Epidermal melanocyte (primary cell): Measurements from ENCODE around the gene XAB2.

ENCODE experiments used
- DNase-seq: peaks from one replicate; pipeline ENCODE4 v3.0.0; 2011; ENCODE audit warnings: low spot score; ENCODE audit not compliant: insufficient read length

Gene XAB2

GRCh38 chr19:7629347-7630054, at the start of gene XAB2, which contains the start of gene PET100:
Gene XAB2, minus strand, starts transcription at chr19:7629545. Its CDS starts 18 bp downstream, at chr19:7629527.
Gene PET100, plus strand, starts transcription at chr19:7629793. Its CDS starts 41 bp downstream, at chr19:7629834.
- DNase-seq: peak; percentile 100

DNA sequence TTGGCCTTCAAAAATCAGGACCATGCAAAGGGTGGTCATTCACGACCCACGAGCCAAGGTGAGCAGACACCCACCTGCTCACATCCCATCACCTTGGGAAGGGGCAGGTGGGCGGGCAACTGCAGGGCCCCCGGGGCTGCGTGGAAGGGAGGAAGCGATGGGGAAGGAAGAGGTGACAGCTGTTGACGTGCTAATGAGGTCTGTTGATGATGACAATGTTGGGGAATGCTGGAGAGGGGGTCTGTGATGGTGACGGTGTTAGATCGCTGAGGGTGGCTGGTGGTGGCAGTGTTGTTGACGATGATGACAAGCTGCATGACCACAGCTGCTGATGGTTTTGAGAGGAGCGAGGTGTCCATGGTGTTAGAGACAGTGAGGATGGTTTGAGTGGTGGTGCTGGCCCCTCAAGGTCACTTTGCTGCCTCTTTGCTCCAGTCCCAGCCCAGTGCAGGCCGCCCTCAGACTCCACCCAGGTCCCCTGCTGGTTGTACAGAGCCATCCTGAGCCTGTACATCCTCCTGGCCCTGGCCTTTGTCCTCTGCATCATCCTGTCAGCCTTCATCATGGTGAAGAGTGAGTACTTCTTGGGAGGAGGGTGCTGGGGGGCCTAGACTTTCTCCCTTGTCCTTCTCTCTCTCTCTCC, 48.4 kb upstream of the XAB2 start:
- DNase-seq: no peak

DNA sequence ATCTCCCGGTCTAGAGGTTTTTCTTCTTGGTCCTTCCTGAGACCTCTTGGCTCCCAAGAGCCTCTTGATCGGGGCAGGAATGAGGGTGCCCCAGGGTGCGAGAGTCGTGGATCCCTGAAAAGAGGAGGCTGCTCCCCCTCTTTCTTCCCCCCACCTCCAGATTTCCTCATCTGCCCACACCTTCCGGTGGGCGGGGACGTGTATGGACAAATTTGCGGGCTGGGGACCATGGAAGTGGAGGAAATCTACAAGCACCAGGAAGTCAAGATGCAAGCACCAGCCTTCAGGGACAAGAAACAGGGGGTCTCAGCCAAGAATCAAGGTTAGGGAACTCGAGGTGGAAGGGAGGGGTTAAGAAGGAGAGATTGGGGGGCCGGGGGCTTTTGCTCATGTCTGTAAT, 47.5 kb upstream of the XAB2 start, which contains the start of gene MCEMP1:
Gene MCEMP1 (plus strand): TSS at position 237 of the 400 bp plus-strand sequence. CDS start 31 bp downstream, at position 268.
- no peak for DNase-seq

DNA sequence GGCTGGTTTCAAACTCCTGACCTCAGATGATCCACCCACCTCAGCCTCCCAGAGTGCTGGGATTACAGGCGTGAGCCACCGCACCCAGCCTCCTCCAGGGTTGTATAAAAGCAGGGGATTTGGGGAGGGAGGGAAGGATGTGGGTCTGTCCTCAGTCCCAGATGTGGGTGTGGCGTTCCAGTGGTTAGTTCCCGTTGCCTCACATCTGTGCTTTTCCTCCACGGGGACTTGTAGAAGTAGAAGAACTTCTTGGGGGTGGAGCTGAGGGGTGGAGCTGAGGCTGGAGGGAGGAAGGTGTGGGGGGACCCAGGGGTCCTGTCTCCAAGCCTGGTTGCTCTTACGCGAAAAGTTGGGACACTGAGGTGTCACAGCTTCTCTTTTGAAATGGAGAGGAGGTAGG, 47.0 kb upstream of the XAB2 start:
- no peak for DNase-seq

GRCh38 chr19:7674010-7675005, 45.0 kb upstream of the XAB2 start:
- peak; percentile 72 for DNase-seq

DNA sequence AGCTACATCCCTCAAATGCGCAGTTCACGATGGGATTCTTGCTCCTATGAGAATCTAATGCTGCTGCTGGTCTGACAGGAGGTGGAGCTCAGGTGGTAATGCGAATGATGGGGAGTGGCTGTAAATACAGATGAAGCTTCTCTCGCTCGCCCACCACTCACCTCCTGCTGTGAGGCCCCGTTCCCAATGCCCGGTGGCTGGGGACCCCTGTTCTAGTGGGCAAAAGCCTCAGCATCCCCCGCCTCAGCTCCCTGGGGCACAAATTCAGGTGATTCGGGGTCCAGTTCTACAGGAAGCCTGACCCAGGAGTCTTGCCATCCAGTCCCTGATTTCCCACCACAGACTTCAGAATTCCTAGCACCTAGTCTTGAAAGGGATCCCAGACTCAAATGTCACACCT, 43.2 kb upstream of the XAB2 start:
- no peak for DNase-seq

DNA sequence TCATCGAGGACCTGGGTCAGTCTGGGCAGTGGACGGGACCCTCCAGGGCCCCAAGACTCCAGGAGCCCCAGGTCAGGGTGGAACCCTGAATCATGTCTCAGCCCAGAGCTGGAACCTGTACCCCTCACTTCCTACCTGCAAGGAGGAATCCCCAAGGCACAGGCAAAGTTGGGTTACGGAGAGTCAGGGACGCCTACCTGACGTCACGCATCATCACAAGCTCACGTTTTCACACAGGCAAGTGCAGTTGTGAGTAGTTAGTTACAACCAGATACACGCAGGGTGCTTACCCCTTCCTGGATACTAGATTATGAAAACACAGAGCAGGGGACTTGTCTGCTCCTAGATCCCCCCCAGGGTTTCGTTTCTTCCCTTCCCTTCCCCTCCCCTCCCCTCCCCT, 41.4 kb upstream of the XAB2 start:
- DNase-seq: no peak

DNA sequence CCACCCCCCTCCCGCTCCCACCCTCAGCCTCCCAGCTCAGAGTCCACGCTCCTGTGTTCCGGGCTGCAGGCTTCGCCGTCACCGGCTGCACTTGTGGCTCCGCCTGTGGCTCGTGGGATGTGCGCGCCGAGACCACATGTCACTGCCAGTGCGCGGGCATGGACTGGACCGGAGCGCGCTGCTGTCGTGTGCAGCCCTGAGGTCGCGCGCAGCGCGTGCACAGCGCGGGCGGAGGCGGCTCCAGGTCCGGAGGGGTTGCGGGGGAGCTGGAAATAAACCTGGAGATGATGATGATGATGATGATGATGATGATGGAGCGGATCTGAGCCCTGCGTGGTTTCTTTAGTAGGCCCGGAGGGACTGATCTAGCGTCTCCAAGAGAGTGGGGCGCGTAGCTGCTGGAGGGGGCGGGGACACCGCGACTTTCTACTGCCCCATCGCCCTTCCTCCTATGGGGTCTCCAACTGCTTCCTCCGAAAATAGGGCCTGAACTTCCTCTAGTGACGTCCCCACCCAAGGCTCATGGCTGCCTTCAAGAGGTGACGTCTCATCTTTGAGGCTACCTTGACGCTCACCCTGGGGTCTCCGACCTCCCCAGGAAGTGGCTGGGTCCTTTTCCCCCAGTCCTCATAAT, 40.9 kb upstream of the XAB2 start:
- no peak for DNase-seq

GRCh38 chr19:7669641-7670040, 40.3 kb upstream of the XAB2 start:
- no peak for DNase-seq

DNA sequence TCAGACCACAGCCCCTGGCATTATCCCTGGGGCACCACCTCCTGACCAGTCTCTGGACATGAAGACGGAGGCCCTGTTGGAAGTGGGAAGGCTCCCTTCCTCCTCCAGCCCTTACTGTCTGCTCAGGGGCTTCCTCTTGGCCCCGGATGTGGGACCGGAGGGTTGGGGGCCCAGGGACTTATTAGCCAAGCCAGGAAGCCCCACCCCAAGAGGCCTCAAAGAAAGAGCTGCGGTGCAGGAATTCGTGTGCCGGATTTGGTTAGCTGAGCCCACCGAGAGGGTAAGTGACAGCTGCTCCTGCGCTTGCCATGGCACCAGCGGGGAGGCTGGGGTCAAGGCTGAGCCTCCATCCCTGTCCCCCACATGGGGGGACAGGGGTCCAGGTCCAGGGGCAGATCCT, 39.5 kb upstream of the XAB2 start, which contains the start of gene RETN:
Gene RETN (plus strand): TSS at position 208 of the 400 bp plus-strand sequence. CDS start 278 bp downstream, outside the sequence.
- DNase-seq: no peak

GRCh38 chr19:7665076-7665475, 35.7 kb upstream of the XAB2 start:
- no peak for DNase-seq

GRCh38 chr19:7663706-7664105, 34.4 kb upstream of the XAB2 start:
- no peak for DNase-seq

DNA sequence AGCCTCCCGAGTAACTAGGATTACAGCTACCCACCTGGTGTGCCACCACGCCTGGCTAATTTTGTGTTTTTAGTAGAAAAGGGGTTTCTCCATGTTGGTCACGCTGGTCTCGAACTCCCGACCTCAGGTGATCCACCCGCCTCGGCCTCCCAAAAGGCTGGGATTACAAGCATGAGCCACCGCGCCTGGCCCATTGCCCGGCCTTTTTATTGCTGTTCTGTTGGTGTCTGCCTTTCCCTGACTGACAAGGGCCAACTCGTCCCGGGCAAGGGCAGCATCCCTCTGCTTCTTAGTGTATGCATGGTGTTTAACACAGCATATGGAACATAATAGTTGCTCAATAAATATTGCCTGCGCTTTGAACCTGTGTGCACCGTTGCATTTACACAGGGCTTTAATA, 33.3 kb upstream of the XAB2 start:
- no peak for DNase-seq

GRCh38 chr19:7661744-7662538, 32.6 kb upstream of the XAB2 start:
- DNase-seq: no peak

DNA sequence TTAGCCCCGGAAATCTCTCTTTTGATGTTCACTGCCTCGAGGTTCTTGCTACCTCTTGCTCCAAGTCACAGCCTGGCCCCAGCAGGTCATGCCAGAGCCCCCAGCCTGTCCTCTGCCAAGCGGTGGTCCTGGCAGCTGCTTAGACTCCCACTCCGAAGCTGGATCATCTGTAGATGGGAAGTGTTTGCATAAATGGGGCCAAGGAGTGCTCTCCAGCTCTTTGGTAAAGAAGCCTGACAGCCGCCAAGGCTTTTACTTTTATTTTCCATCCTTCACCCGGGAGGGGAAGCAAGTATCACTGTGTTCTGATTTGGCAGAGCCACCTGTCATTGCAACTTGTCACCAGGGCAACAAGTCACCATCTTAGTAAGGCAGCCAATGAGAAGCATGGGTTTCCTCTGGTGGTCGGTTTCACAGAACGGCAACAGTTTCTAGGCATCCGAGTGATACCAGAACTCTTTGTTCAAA, 28.9 kb upstream of the XAB2 start:
- no peak for DNase-seq

- no peak for DNase-seq
Observed at GRCh38 chr19:7657131-7657751, 27.9 kb upstream of the XAB2 start.

DNA sequence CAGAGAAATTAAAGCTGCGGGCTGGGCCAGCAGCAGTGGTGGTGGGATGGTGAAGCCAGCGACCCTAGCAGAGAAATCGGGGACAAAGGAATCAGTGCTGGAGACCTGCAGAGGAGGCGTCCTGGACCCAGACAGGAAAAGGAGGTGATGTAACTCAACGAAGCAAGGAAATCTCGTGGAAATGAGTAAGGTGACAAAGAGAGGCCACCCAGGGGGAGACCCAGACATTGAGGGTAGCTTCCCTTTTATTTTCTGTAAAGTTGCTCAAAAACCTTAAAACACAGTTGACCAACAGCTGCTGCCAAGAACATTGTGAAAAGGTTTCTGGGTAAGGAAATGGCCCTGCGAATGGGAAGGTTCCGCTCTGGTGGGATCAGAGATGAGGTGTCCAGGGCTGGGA, 26.2 kb upstream of the XAB2 start:
- DNase-seq: no peak

- peak; percentile 67 for DNase-seq
Observed at GRCh38 chr19:7654401-7654800, 25.1 kb upstream of the XAB2 start.

DNA sequence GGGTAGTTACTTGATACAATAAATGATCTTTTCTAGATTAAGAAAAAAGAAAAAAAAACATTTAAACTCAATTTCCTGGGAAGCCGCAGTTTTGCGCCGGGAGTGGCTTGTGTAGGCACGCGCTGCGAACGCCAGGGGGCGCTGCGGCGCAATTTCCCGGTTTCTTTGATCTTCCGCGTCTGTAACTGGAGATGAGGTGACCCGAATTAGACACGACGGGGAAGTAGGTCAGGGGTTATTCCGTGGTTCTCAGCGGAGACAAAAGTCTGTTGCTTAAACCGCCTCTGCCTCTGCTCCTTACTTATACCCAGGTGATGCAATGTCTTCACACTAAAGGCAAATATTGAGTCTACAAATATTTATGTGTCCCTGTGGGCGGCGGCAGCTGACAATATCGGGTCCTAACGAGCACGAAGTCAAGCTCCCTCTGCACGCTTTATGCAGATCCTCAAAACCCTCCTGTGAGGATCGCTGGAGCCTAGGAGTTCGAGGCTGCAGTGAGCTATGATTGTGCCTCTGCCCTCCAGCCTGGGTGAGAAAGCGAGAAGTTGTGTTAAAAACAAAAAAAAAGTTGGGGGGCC, 22.8 kb upstream of the XAB2 start:
- peak; percentile 91 for DNase-seq
